ENCODE data around the gene CNTLN.

DNA sequence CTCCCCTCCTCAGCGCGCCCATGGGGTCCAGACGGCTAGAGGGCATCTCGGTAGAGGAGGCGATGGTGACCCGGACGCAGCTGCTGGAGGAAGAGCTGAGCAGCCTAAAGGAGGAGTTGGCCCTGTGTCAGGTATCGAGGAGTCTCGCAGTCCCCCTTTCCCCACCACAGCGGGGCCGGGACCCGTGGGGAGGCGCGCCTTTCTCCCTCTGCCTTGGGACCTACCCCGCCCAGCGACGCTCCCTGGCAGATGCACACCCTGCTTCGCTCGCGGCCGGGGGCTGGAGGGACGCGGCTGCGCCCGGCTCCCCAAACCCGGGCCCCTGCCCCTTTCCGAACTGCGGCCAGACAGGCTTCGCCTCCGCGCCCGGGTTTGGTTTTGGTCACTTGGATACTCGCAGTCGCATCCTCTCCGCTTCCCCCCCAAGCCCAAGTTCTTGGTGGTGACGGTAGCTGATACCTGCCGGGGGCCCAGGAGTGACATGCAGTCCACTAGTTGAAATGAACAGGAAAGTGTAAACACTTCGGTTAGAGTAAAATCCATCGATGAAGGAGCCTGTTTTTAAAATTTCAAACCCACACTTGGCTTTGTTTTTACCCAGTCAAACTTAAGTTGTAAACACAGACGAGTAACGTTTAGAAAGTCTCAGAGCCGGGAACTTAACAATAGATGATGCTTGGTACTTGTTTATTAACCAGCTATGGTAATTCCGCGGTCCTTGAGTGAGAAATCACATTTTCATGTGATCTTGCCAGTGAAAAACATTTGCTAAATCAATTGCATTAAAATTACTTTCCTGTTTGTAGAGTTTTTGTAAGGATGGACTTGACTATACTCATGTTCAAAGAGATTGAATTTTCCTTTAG lies 688 bp downstream of the CNTLN start:
- TF ChIP-seq, protein P1, sequence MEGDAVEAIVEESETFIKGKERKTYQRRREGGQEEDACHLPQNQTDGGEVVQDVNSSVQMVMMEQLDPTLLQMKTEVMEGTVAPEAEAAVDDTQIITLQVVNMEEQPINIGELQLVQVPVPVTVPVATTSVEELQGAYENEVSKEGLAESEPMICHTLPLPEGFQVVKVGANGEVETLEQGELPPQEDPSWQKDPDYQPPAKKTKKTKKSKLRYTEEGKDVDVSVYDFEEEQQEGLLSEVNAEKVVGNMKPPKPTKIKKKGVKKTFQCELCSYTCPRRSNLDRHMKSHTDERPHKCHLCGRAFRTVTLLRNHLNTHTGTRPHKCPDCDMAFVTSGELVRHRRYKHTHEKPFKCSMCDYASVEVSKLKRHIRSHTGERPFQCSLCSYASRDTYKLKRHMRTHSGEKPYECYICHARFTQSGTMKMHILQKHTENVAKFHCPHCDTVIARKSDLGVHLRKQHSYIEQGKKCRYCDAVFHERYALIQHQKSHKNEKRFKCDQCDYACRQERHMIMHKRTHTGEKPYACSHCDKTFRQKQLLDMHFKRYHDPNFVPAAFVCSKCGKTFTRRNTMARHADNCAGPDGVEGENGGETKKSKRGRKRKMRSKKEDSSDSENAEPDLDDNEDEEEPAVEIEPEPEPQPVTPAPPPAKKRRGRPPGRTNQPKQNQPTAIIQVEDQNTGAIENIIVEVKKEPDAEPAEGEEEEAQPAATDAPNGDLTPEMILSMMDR (IDR thresholded peaks at IDR 0.05; ENCODE audit: low read length), result no peak
- no peak for TF ChIP-seq EZH2 (IDR thresholded peaks at IDR 0.05; ENCODE audit: borderline replicate concordance, low read length)

Measured in OCI-LY1 (cell line).